Measurements from ENCODE around the gene TBC1D24. TPM values are rescaled to one million over a fixed set of nuclear protein-coding genes. Genes with fewer than 3 reads are reported as not detected.
A peak's percentile ranks its signal among the peaks of the same experiment; 100 is the strongest.

Gene TBC1D24
- total RNA-seq, 3 donors from 2014 or later, result 6.9 to 14.3 (median 8.5) TPM

GRCh38 chr16:2452650-2453049 is 22.3 kb upstream of the TBC1D24 start:
- Histone ChIP-seq H3K4me1 (ENCODE audit: low read depth) (no peaks in the 10 kb centered on the region), H3K4me3 (no peak overlapping the region), H3K9me3 (no peaks in the 10 kb centered on the region), H3K36me3 (ENCODE audit: low read depth) (no peaks in the 10 kb centered on the region)
- intact Hi-C loops (cut with DNase I, micrococcal nuclease), result no loop called here
- no peak for ATAC-seq
- TF ChIP-seq, protein P1, sequence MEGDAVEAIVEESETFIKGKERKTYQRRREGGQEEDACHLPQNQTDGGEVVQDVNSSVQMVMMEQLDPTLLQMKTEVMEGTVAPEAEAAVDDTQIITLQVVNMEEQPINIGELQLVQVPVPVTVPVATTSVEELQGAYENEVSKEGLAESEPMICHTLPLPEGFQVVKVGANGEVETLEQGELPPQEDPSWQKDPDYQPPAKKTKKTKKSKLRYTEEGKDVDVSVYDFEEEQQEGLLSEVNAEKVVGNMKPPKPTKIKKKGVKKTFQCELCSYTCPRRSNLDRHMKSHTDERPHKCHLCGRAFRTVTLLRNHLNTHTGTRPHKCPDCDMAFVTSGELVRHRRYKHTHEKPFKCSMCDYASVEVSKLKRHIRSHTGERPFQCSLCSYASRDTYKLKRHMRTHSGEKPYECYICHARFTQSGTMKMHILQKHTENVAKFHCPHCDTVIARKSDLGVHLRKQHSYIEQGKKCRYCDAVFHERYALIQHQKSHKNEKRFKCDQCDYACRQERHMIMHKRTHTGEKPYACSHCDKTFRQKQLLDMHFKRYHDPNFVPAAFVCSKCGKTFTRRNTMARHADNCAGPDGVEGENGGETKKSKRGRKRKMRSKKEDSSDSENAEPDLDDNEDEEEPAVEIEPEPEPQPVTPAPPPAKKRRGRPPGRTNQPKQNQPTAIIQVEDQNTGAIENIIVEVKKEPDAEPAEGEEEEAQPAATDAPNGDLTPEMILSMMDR (IDR thresholded peaks at IDR 0.05), result no peak
- DNase-seq, result no peak

DNA sequence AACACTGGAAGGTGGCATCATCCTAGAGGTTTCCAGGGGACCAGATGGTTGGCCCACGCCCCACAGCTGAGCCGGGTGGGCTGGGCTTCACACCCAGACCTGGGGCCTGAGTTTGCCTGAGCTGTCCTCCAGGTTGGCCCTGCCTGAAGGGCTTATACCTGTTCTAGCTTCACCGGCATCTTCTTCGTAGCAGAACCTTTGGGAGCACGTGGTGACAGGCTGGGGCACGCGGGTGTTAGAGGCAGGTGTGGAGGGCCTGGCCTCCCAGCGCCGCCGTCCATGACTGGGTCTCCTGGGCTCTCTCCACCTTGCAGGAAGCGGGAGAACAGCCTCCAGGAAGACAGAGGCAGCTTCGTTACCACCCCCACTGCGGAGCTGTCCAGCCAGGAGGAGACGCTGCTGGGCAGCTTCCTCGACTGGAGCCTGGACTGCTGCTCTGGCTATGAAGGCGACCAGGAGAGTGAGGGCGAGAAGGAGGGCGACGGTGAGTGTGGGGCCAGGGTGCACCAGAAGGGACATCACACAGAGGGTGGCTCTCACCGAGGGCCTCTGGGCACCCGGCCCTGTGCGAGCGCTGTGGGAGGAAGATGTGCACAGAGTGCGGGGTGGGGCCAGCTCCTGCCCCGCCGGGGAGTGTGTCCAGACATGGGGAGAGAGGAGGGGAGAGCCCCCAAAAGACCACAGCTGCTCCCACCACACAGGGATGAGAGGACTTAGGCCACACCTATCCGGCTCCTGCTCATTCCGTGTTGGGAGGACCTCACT is 19.7 kb upstream of the TBC1D24 start:
- no peaks in the 10 kb centered on the region for H3K36me3 ChIP-seq (ENCODE audit: low read depth)

DNA sequence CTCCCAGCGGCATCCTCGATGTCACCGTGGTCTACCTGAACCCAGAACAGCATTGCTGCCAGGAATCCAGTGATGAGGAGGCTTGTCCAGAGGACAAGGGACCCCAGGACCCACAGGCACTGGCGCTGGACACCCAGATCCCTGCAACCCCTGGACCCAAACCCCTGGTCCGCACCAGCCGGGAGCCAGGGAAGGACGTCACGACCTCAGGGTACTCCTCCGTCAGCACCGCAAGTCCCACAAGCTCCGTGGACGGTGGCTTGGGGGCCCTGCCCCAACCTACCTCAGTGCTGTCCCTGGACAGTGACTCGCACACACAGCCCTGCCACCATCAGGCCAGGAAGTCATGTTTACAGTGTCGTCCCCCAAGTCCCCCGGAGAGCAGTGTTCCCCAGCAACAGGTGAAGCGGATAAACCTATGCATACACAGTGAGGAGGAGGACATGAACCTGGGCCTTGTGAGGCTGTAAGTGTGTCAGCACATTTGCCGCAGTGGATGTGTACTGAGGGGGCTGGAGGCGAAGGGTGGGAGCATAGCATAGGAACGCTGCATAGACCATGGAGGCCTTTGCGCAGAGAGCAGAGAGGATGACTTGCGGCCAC is 18.3 kb upstream of the TBC1D24 start:
- no peak for DNase-seq
- intact Hi-C loops (cut with DNase I, micrococcal nuclease), result no loop called here
- peaks cover 9% of the 10 kb centered on the region for H3K4me1 ChIP-seq (ENCODE audit: low read depth)
- H3K9me3 ChIP-seq, result no peaks in the 10 kb centered on the region
- no peak overlapping the region for H3K4me3 ChIP-seq
- ATAC-seq, result no peak
- TF ChIP-seq, protein P1 (IDR thresholded peaks at IDR 0.05), result no peak
- H3K36me3 ChIP-seq (ENCODE audit: low read depth), result no peaks in the 10 kb centered on the region

More for the DNA sequence above, 19.7 kb upstream of the TBC1D24 start:
- TF ChIP-seq, protein P1 (IDR thresholded peaks at IDR 0.05), result no peak
- Histone ChIP-seq H3K9me3 (no peaks in the 10 kb centered on the region), H3K4me3 (no peak overlapping the region), H3K4me1 (ENCODE audit: low read depth) (peaks cover 6% of the 10 kb centered on the region)
- intact Hi-C loops (cut with DNase I, micrococcal nuclease), result no loop called here
- no peak for ATAC-seq
- DNase-seq, result no peak

DNA sequence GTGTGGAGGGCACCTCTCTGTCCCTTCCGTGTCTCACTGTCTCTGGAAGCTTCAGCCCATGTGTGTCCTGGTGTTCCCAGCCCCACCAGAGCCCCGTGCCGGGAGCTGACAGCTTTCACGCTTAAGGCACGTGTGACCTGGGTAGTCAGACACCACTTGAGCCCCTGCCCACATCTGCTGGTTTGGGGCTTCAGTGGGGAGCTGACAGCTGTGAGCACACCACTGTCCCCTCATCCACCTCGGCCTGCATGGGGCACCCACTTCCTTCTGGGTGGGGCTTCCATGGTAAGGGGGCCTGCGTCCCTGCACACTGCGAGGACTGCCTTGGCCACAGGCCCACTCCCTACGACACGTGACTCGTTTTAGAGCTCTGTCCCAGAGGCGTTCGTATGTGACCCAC is 17.7 kb upstream of the TBC1D24 start:
- H3K4me3 ChIP-seq, result no peak overlapping the region
- DNase-seq (no peak), ATAC-seq (no peak)
- intact Hi-C loops (cut with DNase I, micrococcal nuclease), result no loop called here
- H3K4me1 ChIP-seq (ENCODE audit: low read depth), result peaks cover 9% of the 10 kb centered on the region
- no peaks in the 10 kb centered on the region for H3K36me3 ChIP-seq (ENCODE audit: low read depth)
- H3K9me3 ChIP-seq, result no peaks in the 10 kb centered on the region
- TF ChIP-seq, protein P1 (IDR thresholded peaks at IDR 0.05), result no peak

- no peaks in the 10 kb centered on the region for H3K9me3 ChIP-seq
- no peaks in the 10 kb centered on the region for H3K36me3 ChIP-seq (ENCODE audit: low read depth)
- no peak overlapping the region for H3K4me3 ChIP-seq
- no peak for ATAC-seq
- DNase-seq, result peak in 1 of 3 donors; percentile 42
- TF ChIP-seq, protein P1 (IDR thresholded peaks at IDR 0.05), result no peak
- peaks cover 9% of the 10 kb centered on the region for H3K4me1 ChIP-seq (ENCODE audit: low read depth)
- intact Hi-C loops (cut with DNase I, micrococcal nuclease), result no loop called here
Measured at GRCh38 chr16:2457946-2458345, 17.0 kb upstream of the TBC1D24 start.
